GM18498 (cell line): ENCODE measurements around the gene CALD1.

Experiments used
- ATAC-seq: cut with Tn5 transposase; IDR thresholded peaks from one replicate; pipeline ENCODE4 v1.9.1; 2021; ENCODE audit warnings: mild to moderate bottlenecking, moderate library complexity; ENCODE audit not compliant: unreplicated experiment

CALD1 gene

GRCh38 chr7:134758981-134759380 is 20.5 kb upstream of the CALD1 start:
- no peak for ATAC-seq

GRCh38 chr7:134761266-134761665 is 18.2 kb upstream of the CALD1 start:
- ATAC-seq = no peak

GRCh38 chr7:134763960-134764359 is 15.5 kb upstream of the CALD1 start:
- no peak for ATAC-seq

- no peak for ATAC-seq
Observed at GRCh38 chr7:134764365-134764764, 15.1 kb upstream of the CALD1 start.

GRCh38 chr7:134766779-134767519 is 12.5 kb upstream of the CALD1 start:
- ATAC-seq = peak; percentile 95

GRCh38 chr7:134767520-134768168 is 11.8 kb upstream of the CALD1 start:
- ATAC-seq = no peak

- no peak for ATAC-seq
Observed at GRCh38 chr7:134768243-134768642, 11.2 kb upstream of the CALD1 start.

- no peak for ATAC-seq
Observed at GRCh38 chr7:134770676-134771075, 8.8 kb upstream of the CALD1 start.

GRCh38 chr7:134771111-134771510 is 8.3 kb upstream of the CALD1 start:
- no peak for ATAC-seq

GRCh38 chr7:134771889-134772288 is 7.5 kb upstream of the CALD1 start:
- no peak for ATAC-seq

- ATAC-seq = no peak
Observed at GRCh38 chr7:134772401-134772800, 7.0 kb upstream of the CALD1 start.

- no peak for ATAC-seq
Observed at GRCh38 chr7:134773164-134773563, 6.3 kb upstream of the CALD1 start.

- ATAC-seq = no peak
Observed at GRCh38 chr7:134774119-134774518, 5.3 kb upstream of the CALD1 start.

- ATAC-seq = no peak
Observed at GRCh38 chr7:134777470-134777869, 2.0 kb upstream of the CALD1 start.

- no peak for ATAC-seq
Observed at GRCh38 chr7:134777908-134778580, 1.4 kb upstream of the CALD1 start.

- ATAC-seq = no peak
Observed at GRCh38 chr7:134779741-134780065, 269 bp downstream of the CALD1 start.

GRCh38 chr7:134780166-134780828 is 863 bp downstream of the CALD1 start:
- no peak for ATAC-seq

GRCh38 chr7:134781171-134781570 is 1.7 kb downstream of the CALD1 start:
- ATAC-seq = no peak

GRCh38 chr7:134782121-134782623 is 2.7 kb downstream of the CALD1 start:
- ATAC-seq = peak; percentile 88

- ATAC-seq = no peak
Observed at GRCh38 chr7:134783294-134784069, 4.0 kb downstream of the CALD1 start.
